Activated CD4-positive, alpha-beta T cell treated with anti-CD3 and anti-CD28 coated beads, Interleukin-2, amount 50 U/mL, for 1 hour (primary cell): Measurements from ENCODE around the gene RNGTT.
"Not testable (repeated sequence)": the region's sequence is repeated elsewhere in the genome, so short reads cannot be mapped to it uniquely, and the experiment has no call there.

Source experiments
- DNase-seq: peaks from one replicate; pipeline ENCODE4 v3.0.0-alpha.2; 2020

The RNGTT gene

DNA sequence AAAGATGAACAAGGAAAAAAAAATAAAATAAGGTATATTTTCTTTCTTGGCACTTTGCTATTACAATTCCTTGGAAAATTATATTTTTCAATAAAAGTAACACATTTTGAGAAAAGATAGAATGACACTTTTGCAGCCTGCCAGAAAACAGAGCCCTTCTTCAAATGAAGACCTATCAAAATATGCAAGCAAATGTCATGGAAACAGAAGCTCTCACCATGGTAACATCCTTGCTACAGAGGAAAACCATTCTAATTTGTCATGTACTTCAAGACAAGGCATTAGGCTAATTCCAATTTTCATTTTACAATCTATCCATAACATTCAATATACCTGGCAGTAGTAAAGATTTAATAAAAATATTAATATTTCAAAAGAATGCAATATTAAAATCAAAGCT lies 177.9 kb downstream of the RNGTT start:
- DNase-seq, result no peak

DNA sequence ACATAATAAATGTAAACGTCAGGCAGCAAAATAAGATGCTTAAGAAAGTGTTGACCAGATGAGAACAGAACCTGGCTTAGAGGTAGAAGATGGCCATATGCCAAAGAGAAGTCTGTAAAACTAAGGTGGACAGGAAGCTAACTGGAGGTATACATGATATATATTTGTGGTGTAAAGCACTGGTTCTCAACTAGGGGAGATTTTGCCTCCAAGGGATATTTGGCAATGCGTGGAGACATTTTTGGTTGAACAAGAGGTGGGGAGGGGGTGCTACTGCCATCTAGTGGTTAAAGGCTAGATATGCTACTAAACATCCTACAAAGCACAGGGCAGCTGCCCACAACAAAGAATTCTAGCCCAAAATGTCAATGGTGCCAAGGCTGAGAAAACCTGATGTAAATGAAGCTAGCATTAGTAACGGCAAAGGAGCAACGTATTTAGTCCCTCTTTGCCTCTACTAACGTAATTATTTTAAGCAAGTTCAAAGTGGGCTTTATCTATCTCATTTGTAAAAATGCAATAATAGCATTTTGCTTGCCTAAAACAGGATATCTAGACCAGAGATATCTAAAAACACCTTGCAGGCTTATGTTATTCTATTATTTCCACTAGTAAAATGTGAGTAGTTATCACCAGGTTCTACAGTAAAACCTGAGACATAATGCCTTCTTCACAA lies 182.6 kb downstream of the RNGTT start:
- DNase-seq, result peak; percentile 29

DNA sequence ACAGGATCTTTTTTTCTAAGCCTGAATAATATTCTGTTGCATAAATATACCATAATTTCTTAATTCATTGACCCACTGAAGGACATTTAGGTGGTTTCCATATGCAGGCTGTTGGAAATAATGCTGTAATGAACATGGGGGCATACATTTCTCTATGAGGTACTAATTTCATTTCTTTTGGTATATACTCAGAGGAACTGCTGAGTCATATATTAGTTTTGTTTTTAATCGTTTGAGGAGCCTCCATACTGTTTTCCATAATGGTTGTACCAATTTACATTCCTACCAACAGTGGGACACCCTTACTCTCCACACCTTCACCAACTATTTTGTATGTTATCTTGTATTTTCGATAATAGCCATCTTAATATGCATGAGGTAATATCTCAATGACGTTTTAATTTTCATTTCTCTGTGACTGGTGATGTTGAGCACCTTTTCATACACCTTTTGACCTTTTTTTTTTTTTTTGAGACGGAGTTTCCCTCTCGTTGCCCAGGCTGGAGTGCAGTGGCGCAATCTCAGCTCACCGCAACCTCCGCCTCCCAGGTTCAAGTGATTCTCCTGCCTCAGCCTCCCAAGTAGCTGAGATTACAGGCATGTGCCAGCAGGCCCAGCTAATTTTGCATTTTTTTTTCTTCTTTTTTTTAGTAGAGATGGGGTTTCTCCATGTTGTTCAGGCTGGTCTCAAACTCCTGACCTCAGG lies 187.4 kb downstream of the RNGTT start:
- no peak for DNase-seq

DNA sequence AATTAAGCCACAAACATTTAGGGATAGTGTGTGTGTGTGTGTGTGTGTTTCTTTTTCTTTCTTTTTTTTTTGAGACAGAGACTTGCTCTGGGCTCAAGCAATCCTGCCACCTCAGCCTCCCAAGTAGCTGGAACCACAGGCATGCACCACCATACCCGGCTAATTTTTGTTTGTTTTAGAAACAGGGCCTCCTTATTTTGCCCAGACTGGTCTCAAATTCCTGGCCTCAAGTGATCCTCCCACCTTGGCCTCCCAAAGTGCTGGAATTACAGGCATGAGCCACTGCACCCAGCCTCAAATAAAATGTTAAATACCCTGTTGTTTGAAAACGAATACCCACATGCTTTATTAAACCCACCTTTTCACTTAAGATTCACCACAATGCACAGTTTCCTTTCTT lies 195.3 kb downstream of the RNGTT start:
- not testable (repeated sequence) for DNase-seq

DNA sequence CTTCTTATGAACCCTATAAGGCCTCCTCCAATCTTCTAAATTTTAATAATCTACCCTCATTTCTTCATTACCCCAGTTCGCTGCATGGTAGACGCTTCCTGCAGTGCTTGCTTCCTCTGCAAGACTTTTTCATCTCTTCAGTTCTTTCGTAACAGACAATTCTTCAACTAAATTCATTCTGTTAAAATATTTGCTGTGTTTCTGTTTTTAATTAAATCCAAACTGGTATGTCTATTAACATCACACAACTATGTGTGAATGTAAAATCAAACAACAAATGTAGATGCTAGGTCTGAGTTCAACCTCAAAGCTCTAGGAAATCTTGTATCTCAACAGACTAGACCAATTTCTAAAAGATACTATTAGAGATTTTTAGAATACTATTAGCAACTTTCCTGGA lies 199.3 kb downstream of the RNGTT start:
- no peak for DNase-seq

DNA sequence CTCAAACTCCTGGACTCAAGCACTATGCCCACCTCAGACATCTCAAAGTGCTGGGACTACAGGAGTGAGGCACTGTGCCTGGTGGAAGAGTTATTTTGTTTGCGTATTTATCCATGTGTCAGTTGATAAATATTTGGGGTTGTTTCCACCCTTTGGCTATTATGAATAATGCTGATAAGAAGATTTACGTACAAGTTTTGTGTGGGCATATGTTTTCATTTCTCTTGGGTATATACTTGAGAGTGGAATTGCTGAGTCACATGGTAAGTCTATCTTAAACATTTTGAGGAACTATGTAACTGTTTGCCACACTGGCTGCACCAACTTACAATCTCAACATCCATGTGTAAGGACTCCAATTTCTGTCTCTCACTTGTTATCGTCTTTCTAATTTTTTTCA lies 200.3 kb downstream of the RNGTT start:
- no peak for DNase-seq

DNA sequence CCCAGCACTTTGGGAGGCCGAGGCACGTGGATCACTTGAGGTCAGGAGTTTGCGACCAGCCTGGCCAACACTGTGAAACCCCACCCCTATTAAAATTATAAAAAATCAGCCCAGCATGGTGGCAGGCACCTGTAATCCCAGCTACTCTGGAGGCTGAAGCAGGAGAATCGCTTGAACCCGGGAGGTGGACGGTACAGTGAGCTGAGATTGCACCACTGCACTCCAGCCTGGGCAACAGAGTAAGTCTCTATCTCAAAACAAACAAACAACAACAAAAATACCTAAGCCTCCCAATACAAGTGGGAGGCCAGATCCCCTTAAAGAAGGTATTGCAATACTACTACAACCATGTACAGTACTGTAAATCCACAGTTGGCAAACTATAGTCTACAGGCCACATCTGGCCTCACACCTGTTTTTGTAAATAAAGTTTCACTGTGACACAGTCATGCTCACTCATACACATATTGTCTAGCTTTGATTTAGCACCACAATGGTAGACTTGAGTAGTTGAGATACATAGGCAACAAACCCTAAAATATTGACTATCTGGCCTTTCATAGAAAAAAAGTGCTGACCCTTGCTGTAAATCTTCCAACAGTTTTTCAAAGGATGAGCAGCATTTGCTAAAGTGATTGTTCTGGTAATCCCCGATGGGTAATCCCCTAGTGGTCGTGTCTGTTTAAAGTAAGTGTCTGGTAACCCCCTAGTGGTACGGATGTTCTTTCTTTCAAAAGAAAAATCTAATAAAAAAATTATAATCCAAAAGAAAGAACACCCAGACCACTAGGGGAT lies 202.0 kb downstream of the RNGTT start:
- DNase-seq, result no peak

DNA sequence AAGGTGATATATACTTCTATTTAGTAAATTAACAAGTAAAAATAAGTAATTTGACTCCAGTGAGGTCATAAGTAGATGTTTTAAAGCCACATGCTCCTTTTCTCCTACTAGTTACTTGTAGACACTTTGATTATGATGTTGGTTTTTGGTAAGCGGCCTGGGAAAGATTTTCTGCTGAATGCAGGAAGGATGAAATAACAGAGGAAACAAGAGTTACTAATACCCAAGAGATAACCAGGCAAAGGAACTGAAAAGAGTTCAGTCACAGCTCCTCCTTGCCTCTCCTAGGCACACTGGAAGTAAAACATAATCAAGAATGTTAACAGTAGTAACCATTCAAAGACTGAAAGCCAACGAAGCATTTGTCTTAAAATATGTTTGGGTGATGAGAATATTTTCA lies 203.3 kb downstream of the RNGTT start:
- no peak for DNase-seq

DNA sequence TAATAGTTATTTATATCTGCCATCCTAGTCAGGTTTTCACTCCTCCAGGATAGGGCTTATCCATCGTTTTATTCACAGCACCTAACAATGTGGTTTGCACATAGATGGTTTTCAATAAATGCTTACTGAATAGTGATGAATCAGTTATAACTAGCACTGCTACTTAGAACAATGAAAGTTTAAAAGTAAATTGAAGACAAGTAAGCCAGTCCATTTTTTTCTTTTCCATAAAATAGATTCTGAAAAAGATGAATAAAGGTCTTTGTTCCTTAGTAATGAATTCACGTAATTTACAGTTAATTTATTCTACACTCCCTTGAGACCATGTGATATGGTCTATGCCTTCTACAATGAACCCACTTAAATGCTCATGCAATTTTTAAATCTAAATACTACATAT lies 212.5 kb downstream of the RNGTT start:
- no peak for DNase-seq

DNA sequence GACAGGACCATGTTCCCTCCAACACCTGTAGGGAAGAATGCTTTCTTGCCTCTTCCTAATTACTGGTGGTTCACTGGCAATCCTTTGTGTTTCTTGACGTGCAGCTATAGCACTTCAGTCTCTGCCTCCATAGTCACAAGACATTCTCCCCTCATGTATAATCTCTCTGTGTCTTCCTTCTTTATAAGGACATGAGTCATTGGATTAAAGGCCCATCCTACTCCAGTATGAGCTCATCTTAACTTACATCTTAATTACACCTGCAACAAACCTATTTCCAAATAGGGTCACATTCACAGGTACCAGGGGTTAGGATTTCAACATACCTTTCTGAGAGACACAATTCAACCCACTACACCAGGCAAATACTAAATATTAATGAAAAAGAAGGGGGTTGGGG lies 213.6 kb downstream of the RNGTT start:
- DNase-seq, result no peak

DNA sequence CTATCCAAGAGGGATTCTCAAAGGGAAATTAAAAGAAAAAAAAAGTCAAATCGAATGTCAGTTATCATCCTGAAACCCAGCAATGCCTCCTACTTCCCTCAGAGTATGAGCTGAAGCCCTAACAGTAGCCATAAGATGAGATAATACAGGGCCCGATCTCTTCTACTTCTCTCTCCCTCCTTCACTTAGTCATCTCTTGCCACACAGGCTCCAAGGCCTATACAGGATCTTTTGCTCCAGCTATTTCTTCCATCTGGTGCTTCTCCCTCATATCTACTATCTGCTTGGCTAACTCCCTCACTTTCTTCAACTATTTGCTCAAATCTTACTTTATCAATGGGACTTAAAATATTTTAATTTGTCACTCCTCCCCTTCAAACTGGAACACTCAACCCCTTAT lies 215.3 kb downstream of the RNGTT start:
- DNase-seq, result no peak

DNA sequence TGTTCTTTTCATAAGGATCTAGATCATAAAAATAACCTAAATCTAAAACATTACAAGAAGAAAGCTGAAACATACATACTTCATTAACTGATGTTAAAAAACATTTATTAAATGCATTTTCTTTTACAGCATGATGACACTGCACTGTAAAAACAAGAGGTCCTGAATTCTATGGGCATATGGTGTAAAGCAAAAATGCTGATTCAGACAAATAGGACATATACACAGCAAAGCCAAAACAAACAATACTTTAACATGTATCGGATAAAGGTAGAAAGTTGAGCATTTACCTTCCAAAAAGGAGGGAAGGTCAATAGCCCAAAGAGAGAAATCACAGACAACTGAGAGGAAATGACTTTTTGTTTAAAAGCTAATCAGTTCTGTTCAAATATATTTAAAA lies 221.5 kb downstream of the RNGTT start:
- no peak for DNase-seq

DNA sequence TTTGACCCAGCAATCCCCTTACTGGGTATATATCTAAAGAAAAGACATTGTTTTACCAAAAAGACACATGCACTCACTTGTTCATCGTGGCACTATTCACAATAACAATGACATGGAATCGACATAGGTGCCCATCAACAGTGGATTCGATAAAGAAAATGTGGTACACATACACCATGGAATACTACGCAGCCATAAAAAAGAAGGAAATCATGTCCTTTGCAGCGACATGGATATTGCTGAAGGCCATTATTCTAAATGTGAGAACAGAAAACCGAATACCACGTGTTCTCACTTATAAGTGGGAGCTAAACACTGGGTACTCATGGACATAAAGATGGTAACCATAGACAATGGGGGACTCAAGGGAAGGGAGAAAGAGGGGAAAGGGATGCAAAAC lies 222.3 kb downstream of the RNGTT start:
- DNase-seq, result no peak

DNA sequence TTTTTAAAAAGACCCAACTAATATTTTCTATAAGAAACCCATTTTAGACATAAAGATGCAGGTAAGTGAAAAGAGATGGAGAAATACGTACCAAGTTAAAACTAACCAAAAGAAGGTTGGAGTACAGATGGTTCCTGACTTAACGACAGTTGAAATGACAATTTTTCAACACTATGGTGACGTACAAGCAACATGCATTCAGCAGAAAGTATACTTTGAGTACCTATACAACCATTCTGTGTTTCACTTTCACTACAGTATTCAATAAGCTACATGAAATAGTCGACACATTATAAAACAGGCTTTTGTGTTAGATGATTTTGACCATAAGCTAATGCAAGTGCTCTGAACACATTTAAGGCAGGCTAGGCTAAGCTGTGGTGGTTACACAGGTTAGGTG lies 228.9 kb downstream of the RNGTT start:
- no peak for DNase-seq

DNA sequence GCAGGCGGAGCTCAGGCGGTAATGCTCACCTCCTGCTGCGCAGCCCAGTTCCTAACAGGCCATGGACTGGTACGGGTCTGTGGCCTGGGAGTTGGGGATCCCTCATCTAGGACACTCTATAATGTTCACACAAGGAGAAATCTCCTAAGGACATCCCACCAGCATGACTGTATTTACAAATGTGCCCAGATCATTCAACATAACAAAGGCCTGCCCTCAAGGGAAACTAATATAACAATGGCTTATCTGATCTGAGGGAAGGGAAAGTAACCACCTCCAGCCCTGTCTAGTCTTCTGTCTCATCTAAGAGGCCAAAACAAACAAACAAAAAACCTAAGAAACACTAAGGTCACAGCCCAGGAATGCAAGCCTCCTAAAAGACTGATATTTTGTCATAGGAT lies 232.8 kb downstream of the RNGTT start:
- DNase-seq, result no peak

DNA sequence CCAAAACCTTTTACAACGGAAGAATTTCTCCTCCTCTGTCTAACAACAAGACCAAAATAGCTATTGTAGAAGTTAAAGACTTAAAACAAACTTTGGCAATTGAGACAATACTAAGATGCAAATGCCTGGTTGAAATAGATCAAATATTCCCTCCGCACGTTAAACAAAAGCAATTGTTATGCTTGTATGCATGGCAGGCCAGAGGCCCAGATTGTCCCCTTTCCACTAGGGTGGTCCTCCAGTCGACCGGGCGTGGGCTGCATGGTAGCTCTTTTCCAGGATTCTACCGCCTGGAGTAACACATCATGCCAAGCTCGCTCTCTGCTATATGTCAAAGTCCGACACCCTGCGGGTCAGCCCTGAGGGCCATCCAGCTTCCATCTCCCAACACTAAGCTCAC lies 234.7 kb downstream of the RNGTT start:
- DNase-seq, result no peak

DNA sequence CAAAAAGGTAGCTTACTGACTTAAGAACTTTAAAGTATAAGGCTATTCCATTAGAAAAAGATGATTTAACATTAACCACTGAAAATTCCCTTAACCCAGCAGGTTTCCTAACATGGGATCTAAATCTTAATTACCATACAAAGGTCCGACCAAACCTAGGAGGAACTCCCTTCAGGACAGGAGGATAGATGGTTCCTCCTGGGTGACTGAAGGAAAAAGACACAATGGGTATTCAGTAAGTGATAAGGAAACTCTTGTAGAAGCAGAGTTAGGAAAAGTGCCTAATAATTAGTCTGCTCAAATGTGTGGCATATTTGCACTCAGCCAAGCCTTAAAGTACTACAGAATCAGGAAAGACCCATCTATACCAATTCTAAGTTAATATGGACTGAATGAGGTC lies 237.0 kb downstream of the RNGTT start:
- DNase-seq, result not testable (repeated sequence)

DNA sequence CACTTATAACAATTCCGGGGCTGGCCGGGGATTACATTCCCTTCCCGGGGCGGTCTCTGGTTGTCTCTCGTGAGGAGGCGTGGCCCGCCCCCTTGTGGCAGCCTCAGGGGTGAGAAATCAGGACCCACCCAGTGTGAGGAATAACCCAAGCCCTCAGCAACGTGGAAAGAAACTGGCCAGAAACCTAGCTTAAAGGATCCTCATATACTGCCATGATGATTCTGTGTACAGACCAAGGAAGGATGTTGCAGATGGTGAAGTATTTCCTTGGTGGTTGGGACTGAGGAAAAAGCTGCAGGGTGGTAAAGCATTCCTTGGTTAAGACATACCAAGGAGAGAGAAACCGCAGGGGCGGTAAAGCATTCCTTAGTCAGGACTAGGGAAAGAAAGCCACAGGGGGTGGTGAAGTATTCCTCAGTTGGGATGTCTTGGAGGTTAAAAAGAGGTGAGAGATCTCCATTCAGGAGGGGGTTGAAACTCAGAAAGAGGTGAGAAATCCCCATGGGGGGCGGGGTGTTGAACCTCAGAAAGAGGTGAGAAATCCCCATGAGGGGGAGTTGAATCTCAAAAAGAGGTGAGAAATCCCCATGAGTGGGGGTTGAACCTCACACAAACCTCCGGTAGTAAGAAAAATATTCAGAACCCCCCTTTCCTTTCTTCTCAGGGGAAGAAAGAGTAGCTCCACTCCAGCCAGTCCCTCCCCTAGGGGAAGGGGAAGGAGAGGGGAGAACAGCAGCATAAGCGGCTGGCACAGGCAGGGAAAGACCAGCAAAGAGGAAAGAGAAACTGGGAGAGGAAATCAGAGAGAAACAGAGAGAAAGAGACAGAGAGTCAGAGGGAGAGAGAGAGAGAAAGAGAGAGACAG lies 238.1 kb downstream of the RNGTT start:
- DNase-seq, result no peak

DNA sequence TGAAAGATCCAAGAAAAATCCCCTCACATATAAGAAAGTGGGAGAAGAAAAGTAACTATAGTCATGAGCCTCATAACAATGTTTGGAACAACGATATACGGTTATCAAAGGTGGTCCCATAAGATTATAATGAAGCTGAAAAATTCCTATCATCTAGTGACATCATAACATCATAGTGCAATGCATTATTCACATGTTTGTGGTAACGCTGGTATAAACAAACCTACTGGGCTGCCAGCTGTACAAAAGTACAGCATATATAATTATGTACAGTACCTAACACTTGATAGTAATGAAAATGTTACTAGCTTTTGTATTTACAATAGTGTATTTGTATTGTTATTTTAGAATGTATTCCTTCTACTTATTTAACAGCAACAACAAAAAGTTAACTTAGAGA lies 240.7 kb downstream of the RNGTT start:
- DNase-seq, result no peak

DNA sequence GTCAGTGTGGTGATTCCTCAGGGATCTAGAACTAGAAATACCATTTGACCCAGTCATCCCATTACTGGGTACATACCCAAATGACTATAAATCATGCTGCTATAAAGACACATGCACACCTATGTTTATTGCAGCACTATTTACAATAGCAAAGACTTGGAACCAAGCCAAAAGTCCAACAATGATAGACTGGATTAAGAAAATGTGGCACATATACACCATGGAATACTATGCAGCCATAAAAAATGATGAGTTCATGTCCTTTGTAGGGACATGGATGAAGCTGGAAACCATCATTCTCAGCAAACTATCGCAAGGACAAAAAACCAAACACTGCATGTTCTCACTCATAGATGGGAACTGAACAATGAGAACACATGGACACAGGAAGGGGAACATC lies 247.0 kb downstream of the RNGTT start:
- not testable (repeated sequence) for DNase-seq

DNA sequence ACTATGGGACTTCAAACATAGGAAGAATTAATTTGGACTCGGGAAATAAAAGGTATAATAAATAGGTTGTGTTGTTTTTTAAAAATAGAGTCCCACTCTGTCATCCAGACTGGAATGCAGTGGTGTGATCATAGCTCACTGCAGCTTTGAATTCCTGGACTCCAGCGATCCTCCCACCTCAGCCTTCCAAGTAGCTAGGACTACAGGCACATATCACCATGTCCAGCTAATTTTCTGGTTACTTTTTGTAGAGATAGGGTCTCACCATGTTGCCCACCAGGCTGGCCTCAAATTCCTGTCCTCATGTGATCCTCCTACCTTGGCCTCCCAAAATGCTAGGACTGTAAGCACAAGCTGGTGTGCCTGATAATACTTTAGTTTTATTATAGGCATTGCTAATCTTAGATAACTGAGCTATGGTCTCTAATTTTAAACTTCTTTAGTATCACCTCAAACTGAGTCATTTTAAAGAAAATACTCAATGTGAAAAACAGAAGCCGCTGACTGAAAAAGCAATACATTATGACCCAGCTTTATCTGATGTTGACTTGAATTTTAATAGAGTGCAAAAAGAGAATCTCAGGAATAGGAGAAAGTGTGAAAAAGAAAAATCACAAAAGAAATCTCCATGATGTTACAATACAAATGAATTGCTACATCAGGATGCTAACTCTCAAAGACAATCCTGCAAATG lies 251.0 kb downstream of the RNGTT start:
- DNase-seq, result no peak

DNA sequence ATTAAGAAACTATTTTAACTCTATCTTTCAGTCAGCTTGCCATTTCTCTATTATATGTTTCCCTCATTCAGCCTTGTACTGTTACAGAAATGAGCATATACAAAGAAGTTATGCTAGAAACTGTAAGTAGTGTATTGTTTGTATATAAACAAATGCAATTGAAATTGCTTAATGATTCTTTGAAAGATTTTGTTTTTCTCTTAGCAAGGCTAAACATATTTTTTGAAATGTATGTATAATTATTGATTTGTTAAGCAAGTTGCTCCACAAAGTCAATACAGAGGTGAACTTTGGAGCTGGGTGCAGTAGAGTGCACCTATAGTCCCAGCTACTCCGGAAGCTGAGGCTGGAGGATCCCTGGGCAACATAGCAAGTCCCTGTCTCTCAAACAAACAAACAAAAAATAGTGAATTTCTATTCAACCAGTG lies 253.6 kb downstream of the RNGTT start:
- no peak for DNase-seq
